Prostate gland (tissue), 2 donors: Measurements from ENCODE around the gene DOCK3.

ENCODE experiments used
- POLR2A ChIP-seq: fragments of 450-650 bp; IDR thresholded peaks from one replicate; pipeline ENCODE4 v1.6.1; 2016; ENCODE audit warnings: antibody characterized with exemption, mild to moderate bottlenecking
- POLR2AphosphoS5 ChIP-seq: sonication (generic); formaldehyde crosslinking; IDR thresholded peaks from one replicate; pipeline ENCODE4 v1.6.1; 2017; ENCODE audit warnings: antibody characterized with exemption
- TF ChIP-seq, protein P1 (sequence below), 4 experiments: fragments of 200-600 bp in 2 of 4; fragments of 450-650 bp in 2 of 4; sonication (generic) in 2 of 4; IDR thresholded peaks; 1 replicate in 3 of 4; 2 replicates in 1 of 4; pipeline ENCODE4 v1.5.1; 2016 to 2019; ENCODE audit warnings: antibody characterized with exemption in 4 of 4, mild to moderate bottlenecking in 2 of 4, moderate library complexity in 2 of 4

DNA sequence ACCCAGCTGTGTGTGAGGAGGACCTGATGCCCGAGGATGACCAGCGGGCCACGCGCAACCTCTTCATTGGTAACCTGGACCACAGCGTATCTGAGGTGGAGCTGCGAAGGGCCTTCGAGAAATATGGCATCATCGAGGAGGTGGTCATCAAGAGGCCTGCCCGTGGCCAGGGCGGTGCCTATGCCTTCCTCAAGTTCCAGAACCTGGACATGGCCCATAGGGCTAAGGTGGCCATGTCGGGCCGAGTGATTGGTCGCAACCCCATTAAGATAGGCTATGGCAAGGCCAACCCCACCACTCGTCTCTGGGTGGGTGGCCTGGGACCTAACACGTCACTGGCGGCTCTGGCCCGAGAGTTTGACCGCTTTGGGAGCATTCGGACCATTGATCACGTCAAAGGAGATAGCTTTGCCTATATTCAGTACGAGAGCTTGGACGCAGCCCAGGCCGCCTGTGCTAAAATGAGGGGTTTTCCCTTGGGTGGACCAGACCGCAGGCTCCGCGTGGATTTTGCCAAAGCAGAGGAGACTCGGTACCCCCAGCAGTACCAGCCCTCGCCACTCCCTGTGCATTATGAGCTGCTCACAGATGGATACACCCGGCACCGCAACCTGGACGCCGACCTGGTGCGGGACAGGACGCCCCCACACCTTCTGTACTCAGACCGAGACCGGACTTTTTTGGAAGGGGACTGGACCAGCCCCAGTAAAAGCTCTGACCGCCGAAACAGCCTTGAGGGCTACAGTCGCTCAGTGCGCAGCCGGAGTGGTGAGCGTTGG lies 717.8 kb downstream of the DOCK3 start:
- TF ChIP-seq, protein P1, sequence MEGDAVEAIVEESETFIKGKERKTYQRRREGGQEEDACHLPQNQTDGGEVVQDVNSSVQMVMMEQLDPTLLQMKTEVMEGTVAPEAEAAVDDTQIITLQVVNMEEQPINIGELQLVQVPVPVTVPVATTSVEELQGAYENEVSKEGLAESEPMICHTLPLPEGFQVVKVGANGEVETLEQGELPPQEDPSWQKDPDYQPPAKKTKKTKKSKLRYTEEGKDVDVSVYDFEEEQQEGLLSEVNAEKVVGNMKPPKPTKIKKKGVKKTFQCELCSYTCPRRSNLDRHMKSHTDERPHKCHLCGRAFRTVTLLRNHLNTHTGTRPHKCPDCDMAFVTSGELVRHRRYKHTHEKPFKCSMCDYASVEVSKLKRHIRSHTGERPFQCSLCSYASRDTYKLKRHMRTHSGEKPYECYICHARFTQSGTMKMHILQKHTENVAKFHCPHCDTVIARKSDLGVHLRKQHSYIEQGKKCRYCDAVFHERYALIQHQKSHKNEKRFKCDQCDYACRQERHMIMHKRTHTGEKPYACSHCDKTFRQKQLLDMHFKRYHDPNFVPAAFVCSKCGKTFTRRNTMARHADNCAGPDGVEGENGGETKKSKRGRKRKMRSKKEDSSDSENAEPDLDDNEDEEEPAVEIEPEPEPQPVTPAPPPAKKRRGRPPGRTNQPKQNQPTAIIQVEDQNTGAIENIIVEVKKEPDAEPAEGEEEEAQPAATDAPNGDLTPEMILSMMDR (IDR thresholded peaks at IDR 0.05) = no peak
- TF ChIP-seq POLR2A (no peak), POLR2AphosphoS5 (no peak)
